NCI-H2029 (cell line): ENCODE results near the gene PRKAG2.
A peak's percentile ranks its signal among the peaks of the same experiment; 100 is the strongest.

Experiments used
- DNase-seq: peaks from one replicate; lab custom pipeline; 2025; lab: John Stamatoyannopoulos, UW

PRKAG2 gene

DNA sequence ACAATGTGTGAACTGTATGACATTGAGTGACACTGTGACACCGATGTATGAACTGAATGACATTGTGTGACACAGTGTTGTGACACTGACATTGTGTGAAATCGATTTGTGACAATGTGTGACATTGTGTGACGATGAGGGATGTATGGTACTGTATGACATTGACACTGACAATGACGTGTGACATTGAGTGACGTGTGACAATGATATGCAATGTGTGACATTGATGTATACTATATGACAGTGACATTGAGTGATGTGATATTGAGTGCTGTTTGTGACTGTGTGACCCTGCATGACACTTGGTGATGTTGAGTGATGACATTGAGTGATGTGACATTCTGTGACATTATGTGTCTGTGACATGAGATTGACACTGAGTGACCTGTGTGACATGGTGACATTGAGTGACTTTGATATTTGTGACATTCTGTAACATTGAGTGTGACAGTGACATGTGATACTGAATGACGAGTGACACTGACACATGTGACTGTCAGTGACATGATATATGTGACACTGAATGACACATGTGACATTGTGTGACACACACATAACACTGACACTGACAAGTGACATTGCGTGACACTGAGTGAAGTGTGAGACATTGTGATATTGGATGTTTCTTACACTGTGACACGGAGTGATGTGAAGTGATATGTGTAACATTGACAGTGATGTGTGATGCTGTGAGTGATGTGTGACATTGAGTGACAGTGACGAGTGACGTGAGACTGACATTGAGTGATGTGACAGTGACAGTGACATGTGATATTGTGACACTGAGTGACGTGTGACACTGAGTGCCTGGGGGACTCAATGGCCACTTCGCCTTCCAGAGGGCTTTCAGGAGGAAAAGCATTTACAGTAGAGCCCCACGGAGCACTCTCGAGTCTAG, 167.5 kb downstream of the PRKAG2 start:
- no peak for DNase-seq

DNA sequence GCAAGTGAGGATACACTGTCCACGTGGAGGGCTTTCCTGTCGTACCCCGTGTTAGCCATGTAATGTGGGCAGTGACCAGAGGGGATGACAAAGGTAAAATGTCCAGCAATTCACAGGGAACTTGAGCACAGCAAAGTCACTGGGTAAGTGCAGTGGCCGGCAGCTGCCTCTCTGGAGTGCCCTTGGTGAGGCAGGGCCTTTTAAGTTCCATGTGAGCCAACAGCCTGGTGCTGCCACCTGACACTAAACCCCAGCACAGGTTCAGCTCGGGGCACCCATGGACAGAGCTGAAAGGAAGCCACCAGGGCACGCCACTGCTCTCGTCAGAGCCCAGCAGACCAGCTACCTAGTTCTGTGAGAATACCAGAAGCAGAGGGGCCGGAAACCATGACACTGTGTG, 168.3 kb downstream of the PRKAG2 start:
- no peak for DNase-seq

DNA sequence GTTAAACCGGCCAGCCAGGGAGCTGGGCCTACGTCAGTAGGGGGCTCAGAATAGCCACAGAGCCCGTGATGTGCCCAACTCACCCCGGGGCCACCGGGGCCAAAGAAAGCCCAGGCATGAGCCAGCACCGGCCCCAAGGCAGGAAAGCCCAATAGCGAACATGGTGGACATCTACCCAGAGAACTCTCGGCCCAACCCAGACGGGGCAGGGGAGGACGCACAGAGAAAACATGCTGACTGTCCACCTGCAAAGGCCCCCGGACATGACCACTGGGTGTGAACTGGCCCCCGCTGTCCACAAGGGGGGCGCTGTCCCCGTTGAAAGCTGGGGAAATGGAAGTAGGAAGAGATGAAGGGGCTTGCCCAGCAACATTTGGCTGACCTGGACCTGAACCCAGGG, 169.2 kb downstream of the PRKAG2 start:
- DNase-seq, result no peak

DNA sequence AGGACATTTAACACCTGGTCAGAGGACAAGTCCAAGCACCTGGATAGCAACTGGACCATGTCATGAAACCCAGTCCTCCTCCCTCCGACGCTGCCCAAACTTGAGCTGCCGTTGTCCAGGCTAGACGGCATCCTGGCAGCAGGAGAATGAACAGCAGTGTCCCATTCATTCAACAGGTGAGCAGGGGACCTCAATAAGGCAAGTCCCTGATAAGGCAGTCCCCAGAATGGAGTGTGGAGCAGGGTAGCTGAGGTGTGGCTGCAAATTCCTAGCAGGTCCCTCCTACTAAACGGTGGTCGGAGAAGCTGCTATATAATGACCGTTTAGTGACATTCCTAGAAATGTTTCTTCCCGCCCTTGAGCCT, 169.8 kb downstream of the PRKAG2 start:
- DNase-seq, result no peak

DNA sequence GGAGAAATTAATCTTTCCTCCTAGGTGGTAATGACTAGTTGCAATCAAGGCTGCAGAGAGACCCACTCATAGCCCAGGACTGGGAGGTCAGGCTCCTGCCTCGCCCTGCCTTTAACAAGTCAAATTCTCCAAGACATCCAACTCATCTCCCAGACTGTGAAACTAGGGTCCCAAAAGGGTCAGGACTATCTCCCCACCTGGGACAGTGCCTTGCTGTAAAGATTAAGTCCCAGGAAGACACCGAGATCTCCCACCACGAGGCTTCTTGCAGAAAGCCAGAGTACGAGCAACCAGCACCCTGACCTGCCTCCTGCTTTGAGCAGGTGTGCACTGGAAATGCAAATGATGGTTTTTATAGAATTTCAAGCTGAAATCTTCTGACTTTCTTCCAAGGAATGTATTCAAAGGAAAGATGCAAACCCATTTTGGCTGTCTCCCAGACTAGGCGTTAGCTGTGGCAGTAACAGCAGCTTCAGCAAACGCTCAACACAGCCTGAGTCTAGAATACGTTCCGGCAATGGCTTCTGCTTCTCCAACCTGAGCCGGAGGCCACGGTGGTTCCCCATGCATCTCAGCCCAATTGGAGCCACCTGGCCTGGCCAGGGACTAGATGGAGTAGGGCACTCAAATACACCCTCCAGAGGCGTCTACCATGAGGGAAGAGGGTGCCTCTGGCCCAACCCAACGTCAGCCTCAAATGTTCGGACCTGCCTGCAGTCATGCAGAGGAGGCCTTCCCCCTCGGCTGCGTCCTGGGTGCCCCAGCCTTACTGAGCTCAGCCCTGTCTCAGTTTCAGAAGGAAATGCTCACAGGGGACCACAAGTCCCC, 170.4 kb downstream of the PRKAG2 start:
- DNase-seq, result no peak

DNA sequence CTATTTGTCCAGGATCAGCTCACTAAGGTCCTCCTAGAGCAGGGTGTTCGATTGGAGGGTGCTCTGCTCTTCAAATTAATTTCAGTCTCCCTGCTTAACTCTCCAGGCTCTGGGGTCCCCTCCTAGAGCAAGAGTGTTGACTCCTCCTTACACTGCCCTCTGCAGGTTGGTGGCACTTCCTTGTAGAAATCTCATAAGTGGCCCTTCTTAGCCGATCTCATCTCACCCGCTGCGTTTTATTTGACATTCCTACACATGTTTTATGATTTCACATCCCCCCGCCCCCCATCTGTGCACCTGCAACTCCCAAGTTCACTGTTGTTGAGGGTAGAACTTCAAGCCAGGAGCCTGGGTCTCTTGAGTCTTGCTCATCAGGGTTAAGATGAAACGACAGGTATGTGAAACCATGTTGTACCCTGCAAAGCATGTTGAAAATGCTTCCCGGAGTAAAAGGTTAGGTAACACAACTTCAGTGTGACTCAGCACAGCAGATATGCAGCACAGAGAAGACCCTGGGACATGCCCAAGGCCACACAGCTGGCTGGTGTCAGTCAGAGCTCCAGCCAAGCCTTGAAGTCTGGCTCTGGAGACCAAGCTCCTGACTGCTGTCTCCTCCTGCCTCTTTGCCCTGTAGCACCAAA, 171.2 kb downstream of the PRKAG2 start:
- DNase-seq, result no peak

DNA sequence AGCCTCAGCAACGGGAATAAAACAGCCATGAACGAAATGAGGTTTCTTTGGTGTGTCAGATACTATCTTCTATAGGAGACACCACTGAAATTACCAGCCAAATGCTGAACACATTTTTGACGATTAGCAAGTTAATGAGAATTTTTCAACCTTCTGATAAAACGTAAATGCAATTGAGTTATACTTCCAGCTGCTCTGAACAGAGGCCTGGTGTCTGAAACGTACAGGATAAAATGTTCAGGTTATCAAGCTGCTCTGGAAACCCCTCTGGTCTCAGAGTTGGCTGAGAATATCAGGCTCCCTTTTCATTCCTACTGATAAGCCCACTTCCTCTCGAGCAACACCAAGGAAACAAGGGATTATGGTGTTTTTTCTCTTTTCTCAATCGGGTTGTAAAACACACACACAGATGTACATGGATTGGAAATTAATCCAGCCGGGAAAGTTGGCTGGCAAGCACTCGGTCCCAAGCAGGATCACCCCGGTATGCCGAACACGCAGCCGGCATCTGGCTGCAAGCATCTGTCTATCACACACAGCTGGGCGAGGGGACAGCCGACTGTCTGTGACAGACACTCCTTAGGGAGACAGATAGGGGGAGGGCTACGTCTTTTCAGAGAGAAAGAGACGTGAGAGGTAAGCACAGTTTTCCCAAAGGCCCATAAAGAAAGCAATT, 171.8 kb downstream of the PRKAG2 start:
- no peak for DNase-seq

DNA sequence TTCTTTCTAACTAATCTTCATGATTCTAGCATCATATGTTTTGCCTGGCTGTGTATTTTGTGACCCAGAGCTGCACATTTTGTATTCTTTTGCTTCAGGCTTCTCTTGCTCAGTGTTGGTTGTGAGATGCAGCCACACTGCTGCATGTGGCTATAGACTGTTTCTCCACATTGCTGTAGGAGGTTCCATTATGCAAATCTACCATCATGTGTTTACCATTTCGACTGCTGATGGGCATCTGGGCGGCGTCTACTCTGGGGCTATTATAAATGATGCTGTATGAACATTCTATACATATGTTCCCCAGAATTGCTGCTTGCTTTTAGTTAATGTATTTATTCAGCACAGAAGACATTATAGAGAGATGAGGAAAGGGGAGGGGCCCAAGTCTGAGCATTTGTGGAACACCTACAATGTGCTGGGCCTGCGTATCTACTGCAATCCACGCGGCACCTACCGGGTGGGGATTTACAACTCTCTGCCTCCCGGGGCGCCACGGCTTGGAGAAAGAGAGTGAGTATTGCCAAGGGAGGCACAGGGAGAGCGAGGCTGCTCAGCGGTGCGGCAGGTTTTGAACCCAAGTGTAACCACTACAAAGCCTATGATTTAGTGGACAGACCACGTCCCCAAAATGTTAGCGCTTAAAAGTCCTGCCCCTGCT, 172.5 kb downstream of the PRKAG2 start:
- DNase-seq, result no peak

DNA sequence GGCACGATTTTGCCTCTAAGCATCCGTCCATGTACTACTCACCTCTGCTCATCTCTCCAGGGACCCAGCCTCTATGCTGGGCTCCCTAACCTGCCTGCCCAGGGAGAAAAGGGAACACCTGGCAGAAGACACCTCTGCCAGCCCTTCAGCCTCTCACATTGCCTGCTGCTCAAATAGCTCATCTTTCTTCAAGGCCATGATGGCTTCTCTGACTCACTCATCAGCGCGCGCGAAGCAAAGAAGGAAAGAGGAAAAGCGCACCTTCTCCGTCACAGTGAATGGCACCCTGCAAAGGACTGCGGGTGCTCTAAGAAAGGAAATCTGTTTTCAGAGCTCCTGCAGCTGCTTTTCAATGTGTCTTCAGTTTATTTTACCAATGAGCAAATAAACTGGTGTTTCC, 174.0 kb downstream of the PRKAG2 start:
- DNase-seq, result no peak

DNA sequence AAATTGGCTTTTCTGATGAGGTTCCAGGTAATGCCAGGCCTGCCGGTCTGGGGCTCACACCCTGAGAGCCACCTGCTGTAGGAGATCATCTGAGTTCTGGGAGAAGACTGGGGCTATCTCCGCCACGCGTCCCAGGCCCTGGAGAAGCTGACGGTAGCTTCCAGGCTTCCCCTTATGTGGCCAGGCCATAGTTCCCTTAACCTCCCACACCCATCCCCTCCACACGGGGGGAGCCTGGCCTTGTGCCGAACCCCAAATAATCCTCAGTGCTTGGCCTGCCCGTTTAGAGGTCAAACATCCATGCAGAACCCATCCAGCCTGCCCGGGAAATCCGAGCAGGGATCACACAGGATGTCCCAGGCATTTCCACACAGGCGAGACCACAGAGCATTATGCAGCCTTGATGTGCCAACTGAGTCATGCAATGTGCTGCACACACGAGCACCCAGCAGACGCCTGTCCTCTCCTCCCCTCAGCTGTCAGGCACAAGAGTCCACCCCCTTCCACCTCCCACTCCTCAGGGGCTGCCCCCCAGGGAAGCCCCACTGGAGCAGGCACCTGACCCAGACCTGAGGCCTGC, 176.2 kb downstream of the PRKAG2 start:
- no peak for DNase-seq

DNA sequence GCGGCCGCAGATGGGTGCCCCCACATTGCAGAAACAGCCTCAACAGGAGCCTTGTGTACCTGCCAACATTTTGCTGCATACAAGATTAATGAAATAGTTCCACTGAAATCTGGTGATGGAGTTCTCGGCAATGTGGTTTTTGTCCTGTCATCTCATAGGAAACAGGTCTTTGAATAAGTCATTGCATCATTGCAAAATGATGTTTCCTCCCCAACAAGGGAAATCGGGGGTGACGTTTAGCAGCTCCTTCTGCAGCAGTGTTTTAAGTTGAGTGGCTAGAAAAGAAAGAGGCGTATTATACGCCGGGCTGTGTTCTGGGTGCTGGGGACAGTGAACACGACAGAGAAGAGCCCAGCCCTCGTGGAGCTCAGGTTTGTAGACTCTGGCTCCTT, 177.0 kb downstream of the PRKAG2 start:
- no peak for DNase-seq

DNA sequence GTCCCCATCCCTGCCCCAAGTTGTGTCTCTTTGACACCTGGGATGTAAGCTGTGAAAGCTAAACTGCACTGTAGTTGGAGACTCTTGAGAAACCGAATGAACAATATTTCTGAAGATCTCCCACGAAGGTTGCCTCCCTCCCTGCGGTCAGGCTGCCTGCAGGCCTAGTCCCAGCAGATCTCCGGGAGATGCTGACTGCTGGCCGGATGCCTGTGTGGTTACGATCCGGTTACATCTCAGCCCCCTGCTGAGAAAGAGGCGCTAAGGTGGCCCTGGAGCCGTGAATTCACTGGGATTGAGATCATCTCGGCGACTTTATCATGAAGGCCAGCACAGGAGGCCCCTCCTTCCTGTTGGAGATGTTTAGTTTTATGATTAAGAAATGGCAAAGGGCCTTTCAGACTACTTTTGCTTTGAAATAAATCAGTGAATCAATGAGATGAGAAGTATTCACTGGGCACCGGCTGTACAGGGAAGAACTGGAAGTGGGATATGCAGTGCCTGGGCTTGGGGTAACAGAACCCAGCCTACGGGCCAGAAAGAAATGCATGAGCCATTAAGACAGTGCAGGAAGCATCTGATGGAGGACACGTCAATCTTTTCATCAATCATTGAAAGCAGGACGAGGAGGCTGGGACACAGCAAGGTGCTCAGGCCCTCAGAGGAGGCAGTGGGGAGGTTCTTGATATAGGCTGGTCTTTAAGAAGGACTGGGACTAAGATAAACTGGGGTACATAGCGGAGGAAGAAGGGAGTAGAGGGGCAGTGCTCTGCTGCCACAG, 177.6 kb downstream of the PRKAG2 start:
- no peak for DNase-seq

DNA sequence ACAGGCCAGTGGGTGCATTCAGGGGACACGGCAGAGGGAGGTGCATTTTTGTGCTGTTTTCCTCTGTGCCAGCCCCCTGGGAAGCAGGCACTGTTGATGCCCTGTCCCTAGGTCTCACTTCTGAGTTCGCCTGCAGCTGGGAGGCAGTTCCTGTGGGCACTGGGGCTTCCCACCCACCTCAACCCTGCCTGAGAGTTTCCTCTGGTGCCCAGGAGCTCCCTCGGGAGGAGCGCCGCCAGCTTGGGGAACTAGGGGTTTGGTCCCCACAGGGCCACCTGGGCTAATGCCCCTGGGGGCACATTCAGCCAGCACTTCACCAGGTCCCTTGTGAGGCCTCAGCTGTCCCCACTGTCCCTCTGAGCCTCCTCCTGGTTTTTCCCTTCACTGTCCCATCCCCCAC, 179.0 kb downstream of the PRKAG2 start:
- DNase-seq, result no peak

DNA sequence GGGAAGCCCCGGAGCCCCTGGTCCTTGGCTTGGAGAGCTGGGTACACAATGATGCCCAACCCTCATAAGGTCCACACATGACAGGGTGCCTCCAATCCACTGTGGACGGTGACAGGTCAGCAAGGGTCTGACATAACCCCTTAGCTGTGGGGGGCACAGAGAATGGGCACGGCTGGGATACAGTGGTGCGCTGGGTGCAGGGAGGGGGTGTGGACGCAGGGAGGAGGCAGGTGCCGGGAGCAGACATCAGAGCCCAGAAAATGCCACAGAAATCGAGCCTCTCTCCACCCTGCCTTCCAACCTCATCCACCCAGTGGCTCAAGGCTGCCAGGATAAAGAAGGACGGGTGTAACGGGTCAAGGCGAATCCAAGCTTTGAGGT, 179.4 kb downstream of the PRKAG2 start:
- no peak for DNase-seq

DNA sequence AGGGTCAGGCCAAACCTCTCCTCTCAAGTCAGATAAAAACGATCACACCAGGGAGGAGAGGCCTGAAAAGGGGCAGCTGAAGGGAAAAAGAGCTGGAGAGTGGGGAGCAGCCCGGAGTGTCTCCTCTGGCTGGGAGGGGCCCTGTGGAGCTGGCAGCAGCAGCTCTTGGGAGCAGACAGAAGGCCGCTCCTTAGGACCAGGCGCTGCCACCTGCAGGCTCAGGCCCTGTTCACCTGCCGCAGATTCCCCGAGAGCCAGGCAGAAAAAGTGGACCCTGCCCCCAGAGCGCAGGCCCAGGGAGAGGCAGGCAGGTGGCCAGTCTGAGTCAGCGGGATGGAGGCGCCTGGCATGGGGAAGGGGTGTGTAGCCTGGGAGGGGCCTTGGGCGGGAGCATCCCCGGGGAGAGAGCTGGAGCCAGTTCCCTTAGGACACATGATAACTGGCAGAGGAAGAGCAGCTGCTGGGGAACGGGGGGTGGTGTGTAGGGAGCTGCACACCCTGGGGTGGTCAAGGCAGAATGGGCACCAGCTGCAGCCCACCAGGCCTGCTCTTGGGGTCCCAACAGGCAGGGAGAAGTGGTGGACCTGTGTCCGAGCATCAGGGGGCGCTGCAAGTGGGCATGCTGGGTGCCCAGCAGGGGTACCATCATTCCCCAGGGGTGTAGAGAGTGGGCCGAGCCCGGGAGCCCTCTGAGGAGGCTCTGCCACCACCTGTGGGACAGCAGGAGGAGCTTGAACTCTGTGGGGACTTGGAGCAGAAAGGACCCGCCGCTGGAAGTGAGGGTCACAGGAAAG, 180.0 kb downstream of the PRKAG2 start:
- DNase-seq, result no peak

DNA sequence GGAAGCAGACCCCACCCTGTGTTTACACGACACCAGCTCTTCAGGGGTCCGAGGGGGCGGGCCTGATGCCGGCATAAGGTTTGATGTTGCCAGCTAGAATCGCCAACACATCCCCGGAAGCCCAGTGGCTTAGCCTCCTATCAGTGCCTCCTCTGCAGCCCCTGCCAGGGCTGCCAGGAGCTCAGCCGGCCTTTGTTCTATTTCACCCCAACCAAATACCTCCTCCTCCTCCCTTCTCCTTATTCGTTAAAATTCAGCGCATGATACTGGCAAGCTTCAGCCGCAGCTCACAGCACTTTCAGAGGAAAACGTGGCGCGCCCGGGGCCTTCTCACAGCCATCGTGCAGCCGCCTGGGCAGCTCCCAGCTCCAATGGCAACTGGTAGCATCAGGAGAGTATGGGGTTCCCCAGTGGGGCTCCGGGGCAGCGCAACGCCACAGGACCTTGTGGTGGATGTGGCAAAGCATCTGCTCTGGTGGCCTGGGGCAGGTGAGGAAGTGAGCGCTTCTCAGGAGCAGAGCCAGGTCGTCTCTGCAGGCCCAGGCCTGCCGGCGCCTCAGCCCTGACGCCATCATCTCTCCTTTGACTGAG, 180.9 kb downstream of the PRKAG2 start:
- DNase-seq, result no peak

DNA sequence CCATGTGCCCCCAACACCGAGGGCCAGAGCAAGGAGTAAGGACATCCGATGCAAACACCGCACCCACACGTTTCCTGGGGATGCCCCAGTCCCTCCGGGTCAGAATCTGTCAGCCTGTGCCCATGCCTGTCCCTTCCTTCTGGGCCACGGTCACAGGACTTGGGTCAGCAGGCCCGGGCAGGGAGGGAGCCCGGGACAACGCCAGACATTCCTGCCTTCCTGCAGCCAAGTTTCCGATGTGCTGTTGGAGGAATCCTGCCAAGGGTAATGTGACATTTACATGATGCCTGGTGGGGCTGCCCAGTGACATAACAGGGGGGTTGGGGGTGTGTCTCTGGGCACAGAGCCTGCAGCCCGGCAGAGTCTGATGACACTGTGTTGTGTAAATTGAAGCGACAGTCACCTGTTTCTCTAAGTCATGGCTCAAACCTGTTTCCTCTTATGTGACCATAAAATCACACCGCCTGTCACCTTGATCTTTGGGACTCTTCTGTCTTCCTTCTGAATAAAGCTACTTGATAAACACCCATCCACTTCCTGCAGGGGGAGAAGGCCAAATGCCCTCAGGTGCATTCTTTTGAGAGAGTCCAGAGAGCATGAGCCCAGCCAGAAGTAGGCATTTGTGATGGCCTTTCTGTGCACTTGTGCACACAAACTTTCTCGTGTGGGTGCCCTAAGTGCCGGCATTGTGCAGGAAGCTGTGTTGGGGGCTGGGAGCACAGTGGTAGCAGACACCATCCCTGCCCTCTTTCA, 181.9 kb downstream of the PRKAG2 start:
- DNase-seq, result peak; percentile 68

DNA sequence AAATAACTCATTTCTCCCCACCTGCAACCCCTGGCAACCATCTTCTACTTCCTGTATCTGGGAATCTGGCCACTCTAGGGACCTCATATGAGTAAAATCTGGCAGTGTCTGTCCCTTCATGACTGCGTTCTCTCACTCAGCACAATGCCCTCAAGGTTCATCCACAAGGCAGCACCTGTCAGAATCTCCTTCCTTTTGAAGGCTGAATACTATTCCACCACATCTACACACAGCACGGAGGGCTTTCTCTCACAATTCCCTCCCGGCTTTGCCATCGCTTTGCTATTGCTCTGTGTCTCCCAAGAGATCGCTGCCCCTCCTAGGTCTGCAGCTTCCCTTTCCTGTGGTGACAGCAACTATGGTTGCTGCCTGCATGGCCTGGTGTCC, 182.5 kb downstream of the PRKAG2 start:
- no peak for DNase-seq

DNA sequence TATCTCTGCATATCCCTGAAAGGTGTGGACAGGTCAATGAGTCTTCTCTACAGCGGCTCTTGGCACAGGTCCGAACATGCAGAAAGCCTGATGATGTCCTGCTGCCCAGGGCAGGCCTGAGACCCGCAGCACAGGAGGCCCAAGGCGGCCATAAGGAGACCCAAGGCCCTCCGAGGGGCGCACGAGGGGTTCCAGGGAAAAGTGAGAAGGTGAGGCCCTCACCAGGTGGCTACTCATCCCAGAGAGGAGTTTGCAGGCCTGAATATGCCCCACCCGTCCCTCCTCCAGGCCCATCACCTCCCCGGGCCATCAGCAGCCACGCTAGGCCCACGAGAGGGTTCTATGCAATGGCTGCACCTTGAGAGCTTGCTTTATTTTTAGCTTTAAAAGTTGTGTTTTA, 183.8 kb downstream of the PRKAG2 start:
- no peak for DNase-seq
